T-helper 2 cell treated with Interferon-gamma antibody and Interleukin-4, amounts not matched to agents 5 μg/mL and 100 μg/mL, for 36 hours (primary cell): ENCODE data around the gene GJB6.

Experiments used
- DNase-seq: peaks from one replicate; pipeline ENCODE4 v3.0.0; 2021; ENCODE audit warnings: low spot score
- H3K27ac Mint-ChIP-seq: one replicate; pipeline ENCODE4 v1.8.0; 2021; ENCODE audit warnings: mild to moderate bottlenecking, mixed read lengths
- H3K27me3 Mint-ChIP-seq: one replicate; pipeline ENCODE4 v1.8.0; 2021; ENCODE audit warnings: low read depth, mixed read lengths
- H3K36me3 Mint-ChIP-seq: one replicate; pipeline ENCODE4 v1.8.0; 2021; ENCODE audit warnings: low read depth, mixed read lengths
- H3K4me1 Mint-ChIP-seq: one replicate; pipeline ENCODE4 v1.8.0; 2021; ENCODE audit warnings: low read depth, mixed read lengths
- H3K4me3 Mint-ChIP-seq: one replicate; pipeline ENCODE4 v1.8.0; 2022; ENCODE audit warnings: mild to moderate bottlenecking, moderate library complexity, mixed read lengths
- H3K9me3 Mint-ChIP-seq: one replicate; pipeline ENCODE4 v1.8.0; 2021; ENCODE audit warnings: mixed read lengths

Gene GJB6

GRCh38 chr13:20206065-20206697 lies 25.9 kb downstream of the GJB6 start:
- H3K4me3 Mint-ChIP-seq = no peak overlapping the region
- no peak for DNase-seq
- peaks cover 2% of the 10 kb centered on the region for H3K4me1 Mint-ChIP-seq
- H3K27ac Mint-ChIP-seq = no peak overlapping the region
- peaks cover 23% of the 10 kb centered on the region for H3K27me3 Mint-ChIP-seq
- H3K36me3 Mint-ChIP-seq = no peaks in the 10 kb centered on the region
- H3K9me3 Mint-ChIP-seq = peaks cover 3% of the 10 kb centered on the region

- Mint-ChIP-seq H3K4me1 (peaks cover 16% of the 10 kb centered on the region), H3K27me3 (peaks cover 47% of the 10 kb centered on the region), H3K4me3 (no peak overlapping the region), H3K36me3 (no peaks in the 10 kb centered on the region), H3K27ac (no peak overlapping the region), H3K9me3 (peaks cover 3% of the 10 kb centered on the region)
- no peak for DNase-seq
Measured at GRCh38 chr13:20198781-20199180, 33.3 kb downstream of the GJB6 start.

- H3K27me3 Mint-ChIP-seq = peaks cover 51% of the 10 kb centered on the region
- H3K4me1 Mint-ChIP-seq = peaks cover 17% of the 10 kb centered on the region
- no peak for DNase-seq
- H3K4me3 Mint-ChIP-seq = no peak overlapping the region
- no peaks in the 10 kb centered on the region for H3K9me3 Mint-ChIP-seq
- no peak overlapping the region for H3K27ac Mint-ChIP-seq
- no peaks in the 10 kb centered on the region for H3K36me3 Mint-ChIP-seq
Measured at GRCh38 chr13:20197361-20197834, 34.7 kb downstream of the GJB6 start.

GRCh38 chr13:20195801-20196200 lies 36.3 kb downstream of the GJB6 start:
- Mint-ChIP-seq H3K4me3 (no peak overlapping the region), H3K36me3 (no peaks in the 10 kb centered on the region), H3K4me1 (peaks cover 20% of the 10 kb centered on the region), H3K9me3 (no peaks in the 10 kb centered on the region), H3K27me3 (peaks cover 65% of the 10 kb centered on the region), H3K27ac (no peak overlapping the region)
- no peak for DNase-seq

DNA sequence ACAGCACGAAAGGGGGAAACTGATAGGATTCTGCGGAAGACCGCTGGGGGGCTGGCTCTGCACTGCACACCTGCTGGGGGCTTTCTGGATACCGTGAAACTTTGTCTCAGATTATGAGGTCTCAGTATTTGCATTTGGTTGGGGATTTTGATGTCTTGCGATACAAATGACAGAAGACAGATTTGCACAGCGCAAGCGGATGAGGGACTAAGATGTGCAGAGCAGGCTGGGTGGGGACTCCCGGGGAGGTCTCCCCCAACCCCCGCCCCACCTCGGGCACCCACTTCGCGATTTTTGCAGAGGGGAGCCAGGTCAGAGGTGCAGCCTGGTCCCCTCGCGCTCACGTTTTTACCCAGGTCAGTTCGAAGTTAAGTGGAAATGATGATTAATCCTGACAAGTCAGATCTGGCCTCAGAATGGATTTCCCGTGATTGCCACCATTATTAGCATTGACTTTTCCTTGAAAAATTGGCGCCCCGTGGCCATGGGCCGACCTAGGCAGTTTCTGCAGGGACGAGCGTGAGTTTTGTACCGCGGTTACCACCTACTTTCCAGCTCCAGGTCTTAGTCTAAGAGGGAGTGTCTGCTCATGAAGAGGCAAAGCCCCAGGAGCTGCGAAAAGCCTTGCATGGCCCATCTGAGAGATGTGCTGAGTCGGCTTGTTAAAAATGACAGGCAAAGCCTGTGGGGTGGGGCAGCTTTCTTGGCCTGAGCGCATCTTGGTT lies 38.0 kb downstream of the GJB6 start:
- Mint-ChIP-seq H3K36me3 (no peaks in the 10 kb centered on the region), H3K27ac (no peak overlapping the region), H3K4me3 (peak overlapping the region; percentile 73), H3K4me1 (peaks cover 20% of the 10 kb centered on the region), H3K9me3 (no peaks in the 10 kb centered on the region), H3K27me3 (peaks cover 66% of the 10 kb centered on the region)
- peak; percentile 11 for DNase-seq

GRCh38 chr13:20193162-20193906 lies 38.8 kb downstream of the GJB6 start:
- peaks cover 20% of the 10 kb centered on the region for H3K4me1 Mint-ChIP-seq
- peaks cover 67% of the 10 kb centered on the region for H3K27me3 Mint-ChIP-seq
- no peak overlapping the region for H3K27ac Mint-ChIP-seq
- no peaks in the 10 kb centered on the region for H3K36me3 Mint-ChIP-seq
- DNase-seq = no peak
- peak overlapping the region; percentile 73 for H3K4me3 Mint-ChIP-seq
- no peaks in the 10 kb centered on the region for H3K9me3 Mint-ChIP-seq

DNA sequence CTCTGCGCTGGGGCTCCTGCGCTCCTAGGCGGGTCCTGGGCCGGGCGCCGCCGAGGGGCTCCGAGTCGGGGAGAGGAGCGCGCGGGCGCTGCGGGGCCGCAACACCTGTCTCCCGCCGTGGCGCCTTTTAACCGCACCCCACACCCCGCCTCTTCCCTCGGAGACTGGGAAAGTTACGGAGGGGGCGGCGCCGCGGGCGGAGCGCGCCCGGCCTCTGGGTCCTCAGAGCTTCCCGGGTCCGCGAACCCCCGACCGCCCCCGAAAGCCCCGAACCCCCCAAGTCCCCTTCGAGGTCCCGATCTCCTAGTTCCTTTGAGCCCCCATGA lies 39.3 kb downstream of the GJB6 start, which contains the start of gene GJB2:
TSS of gene GJB2 (minus strand) at position 103 of the 326 bp plus-strand sequence. CDS start 3,357 bp downstream, outside the sequence.
- Mint-ChIP-seq H3K4me3 (peak within 1 kb of the TSS; percentile 73), H3K4me1 (peaks cover 20% of the 10 kb centered on the region), H3K9me3 (no peaks in the 10 kb centered on the region), H3K27me3 (peaks cover 69% of the 10 kb centered on the region), H3K27ac (no peak within 1 kb of the TSS), H3K36me3 (no peaks in the 10 kb centered on the region)
- DNase-seq = no peak

DNA sequence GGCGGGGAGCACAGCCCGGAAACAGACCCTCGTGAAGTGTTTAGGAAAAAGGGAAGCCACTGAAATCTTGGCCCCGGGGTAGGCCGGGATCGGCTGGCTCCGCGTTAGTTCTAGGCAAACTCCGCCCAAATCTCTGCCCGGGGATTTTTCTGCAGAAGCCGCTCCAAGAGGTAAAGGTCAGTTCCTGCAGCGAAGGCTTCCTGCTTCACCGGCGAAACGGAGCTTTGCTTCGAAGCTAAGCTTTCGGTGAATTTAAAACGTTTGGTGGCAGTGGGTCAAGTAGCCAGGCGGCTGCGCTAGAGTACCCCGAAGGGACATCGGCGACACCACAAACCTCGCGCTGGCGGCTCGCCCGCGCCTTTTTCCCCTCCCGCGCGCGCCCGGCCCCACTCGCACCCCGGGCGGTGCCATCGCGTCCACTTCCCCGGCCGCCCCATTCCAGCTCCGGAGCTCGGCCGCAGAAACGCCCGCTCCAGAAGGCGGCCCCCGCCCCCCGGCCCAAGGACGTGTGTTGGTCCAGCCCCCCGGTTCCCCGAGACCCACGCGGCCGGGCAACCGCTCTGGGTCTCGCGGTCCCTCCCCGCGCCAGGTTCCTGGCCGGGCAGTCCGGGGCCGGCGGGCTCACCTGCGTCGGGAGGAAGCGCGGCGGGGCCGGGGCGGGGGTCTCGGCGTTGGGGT lies 39.8 kb downstream of the GJB6 start:
- H3K9me3 Mint-ChIP-seq = no peaks in the 10 kb centered on the region
- peaks cover 20% of the 10 kb centered on the region for H3K4me1 Mint-ChIP-seq
- H3K27me3 Mint-ChIP-seq = peaks cover 70% of the 10 kb centered on the region
- peak; percentile 15 for DNase-seq
- H3K4me3 Mint-ChIP-seq = peak overlapping the region; percentile 66
- no peak overlapping the region for H3K27ac Mint-ChIP-seq
- no peaks in the 10 kb centered on the region for H3K36me3 Mint-ChIP-seq

DNA sequence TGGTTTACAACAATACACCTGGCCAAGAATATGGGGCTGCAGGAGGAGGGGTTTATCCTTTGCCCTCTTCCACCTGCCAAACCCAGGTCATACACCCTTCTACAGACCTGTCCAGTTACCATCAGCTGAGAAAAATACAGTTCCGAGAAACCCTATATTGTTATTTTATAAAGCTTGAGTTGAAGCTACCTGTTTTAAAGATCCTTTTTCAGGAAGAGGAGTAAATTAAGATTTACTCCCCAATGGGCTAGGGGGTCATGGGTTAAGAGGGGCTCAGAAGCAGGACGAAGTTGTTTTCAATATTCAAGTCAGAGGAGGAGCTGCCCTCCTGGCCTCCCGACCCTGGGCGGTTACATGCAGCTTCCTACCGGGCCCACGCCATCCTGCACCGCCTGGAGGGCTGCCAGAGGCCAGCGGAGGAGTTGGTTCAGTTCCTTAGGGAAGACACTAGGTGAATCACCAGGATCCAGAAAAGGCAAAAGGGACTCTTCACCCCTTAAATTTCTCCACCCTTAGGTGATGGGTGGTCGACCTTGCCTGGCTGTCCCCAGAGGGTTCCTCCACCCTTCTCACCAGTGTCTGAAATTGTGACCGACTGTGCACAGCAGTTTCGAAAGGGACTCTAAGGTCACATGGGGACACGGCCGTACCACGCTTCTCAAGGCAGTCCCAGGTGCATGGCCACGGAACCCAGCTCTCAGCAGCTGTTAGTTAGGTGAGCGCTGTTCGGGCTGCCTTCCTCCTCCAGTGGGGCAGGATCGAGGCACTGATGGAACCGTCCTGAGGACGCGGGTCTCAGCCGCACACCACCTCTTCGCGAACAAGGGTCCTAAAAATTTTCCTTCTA lies 40.6 kb downstream of the GJB6 start:
- H3K4me1 Mint-ChIP-seq = peaks cover 16% of the 10 kb centered on the region
- H3K27me3 Mint-ChIP-seq = peaks cover 65% of the 10 kb centered on the region
- H3K9me3 Mint-ChIP-seq = no peaks in the 10 kb centered on the region
- H3K4me3 Mint-ChIP-seq = peak overlapping the region; percentile 66
- H3K36me3 Mint-ChIP-seq = no peaks in the 10 kb centered on the region
- no peak for DNase-seq
- H3K27ac Mint-ChIP-seq = no peak overlapping the region

- Mint-ChIP-seq H3K9me3 (no peaks in the 10 kb centered on the region), H3K4me1 (peaks cover 16% of the 10 kb centered on the region), H3K36me3 (no peaks in the 10 kb centered on the region), H3K4me3 (no peak overlapping the region), H3K27me3 (peaks cover 60% of the 10 kb centered on the region), H3K27ac (no peak overlapping the region)
- no peak for DNase-seq
Measured at GRCh38 chr13:20190481-20191310, 41.4 kb downstream of the GJB6 start.

DNA sequence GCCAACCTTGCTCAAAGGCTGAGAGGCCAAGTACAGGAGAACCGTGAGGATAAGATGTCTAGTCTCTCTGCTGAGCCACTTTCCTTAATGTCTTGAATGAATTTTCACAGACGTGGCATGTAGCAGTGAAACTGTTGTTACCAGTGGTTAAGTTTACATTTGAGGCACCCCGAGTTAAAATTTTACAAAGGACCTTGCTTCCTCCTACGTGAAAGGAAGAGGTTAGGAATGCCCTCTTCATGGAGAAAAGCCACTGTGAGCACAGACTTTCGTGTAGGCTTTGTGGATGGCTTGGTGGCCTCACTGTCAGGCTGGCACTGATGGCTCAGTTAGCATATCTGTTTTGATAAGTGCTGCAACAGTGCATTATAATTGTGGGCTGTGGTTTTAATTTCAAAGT lies 42.0 kb downstream of the GJB6 start:
- Mint-ChIP-seq H3K4me3 (no peak overlapping the region), H3K4me1 (peaks cover 16% of the 10 kb centered on the region), H3K9me3 (no peaks in the 10 kb centered on the region), H3K27me3 (peaks cover 53% of the 10 kb centered on the region), H3K36me3 (no peaks in the 10 kb centered on the region), H3K27ac (no peak overlapping the region)
- no peak for DNase-seq

- no peak for DNase-seq
- Mint-ChIP-seq H3K4me1 (peaks cover 6% of the 10 kb centered on the region), H3K27me3 (peaks cover 45% of the 10 kb centered on the region), H3K9me3 (no peaks in the 10 kb centered on the region), H3K4me3 (no peak overlapping the region), H3K27ac (no peak overlapping the region), H3K36me3 (no peaks in the 10 kb centered on the region)
Measured at GRCh38 chr13:20188667-20189553, 43.2 kb downstream of the GJB6 start.
